Stimulated activated naive CD8-positive, alpha-beta T cell treated with anti-CD3 and anti-CD28 coated beads, Interleukin-15, Interleukin-2, amounts not matched to agents 100 ng/mL and 50 ng/mL, for 24 hours (primary cell): ENCODE measurements around the gene KCNMB4.
A peak's percentile ranks its signal among the peaks of the same experiment; 100 is the strongest.
"Not testable (repeated sequence)": the region's sequence is repeated elsewhere in the genome, so short reads cannot be mapped to it uniquely, and the experiment has no call there.

Experiments
- H3K27ac Mint-ChIP-seq: one replicate; pipeline ENCODE4 v1.8.0; 2021; ENCODE audit warnings: mild to moderate bottlenecking, mixed read lengths
- H3K27me3 Mint-ChIP-seq: one replicate; pipeline ENCODE4 v1.8.0; 2021; ENCODE audit warnings: mixed read lengths
- H3K36me3 Mint-ChIP-seq: one replicate; pipeline ENCODE4 v1.8.0; 2021; ENCODE audit warnings: low read depth, mixed read lengths
- H3K4me1 Mint-ChIP-seq: one replicate; pipeline ENCODE4 v1.8.0; 2021; ENCODE audit warnings: low read depth, mixed read lengths
- H3K4me3 Mint-ChIP-seq: one replicate; pipeline ENCODE4 v1.8.0; 2021; ENCODE audit warnings: mild to moderate bottlenecking, mixed read lengths
- H3K9me3 Mint-ChIP-seq: one replicate; pipeline ENCODE4 v1.8.0; 2021; ENCODE audit warnings: mixed read lengths

The KCNMB4 gene

GRCh38 chr12:70359458-70360197 is 6.5 kb upstream of the KCNMB4 start:
- Mint-ChIP-seq H3K27me3 (peaks cover 6% of the 10 kb centered on the region), H3K27ac (no peak overlapping the region), H3K9me3 (no peaks in the 10 kb centered on the region), H3K36me3 (peaks cover 6% of the 10 kb centered on the region), H3K4me1 (peaks cover 3% of the 10 kb centered on the region), H3K4me3 (no peak overlapping the region)

- Mint-ChIP-seq H3K36me3 (no peaks in the 10 kb centered on the region), H3K27me3 (peaks cover 12% of the 10 kb centered on the region), H3K4me3 (no peak overlapping the region), H3K4me1 (peaks cover 7% of the 10 kb centered on the region), H3K9me3 (no peaks in the 10 kb centered on the region), H3K27ac (no peak overlapping the region)
Measured at GRCh38 chr12:70360218-70360617, 5.9 kb upstream of the KCNMB4 start.

DNA sequence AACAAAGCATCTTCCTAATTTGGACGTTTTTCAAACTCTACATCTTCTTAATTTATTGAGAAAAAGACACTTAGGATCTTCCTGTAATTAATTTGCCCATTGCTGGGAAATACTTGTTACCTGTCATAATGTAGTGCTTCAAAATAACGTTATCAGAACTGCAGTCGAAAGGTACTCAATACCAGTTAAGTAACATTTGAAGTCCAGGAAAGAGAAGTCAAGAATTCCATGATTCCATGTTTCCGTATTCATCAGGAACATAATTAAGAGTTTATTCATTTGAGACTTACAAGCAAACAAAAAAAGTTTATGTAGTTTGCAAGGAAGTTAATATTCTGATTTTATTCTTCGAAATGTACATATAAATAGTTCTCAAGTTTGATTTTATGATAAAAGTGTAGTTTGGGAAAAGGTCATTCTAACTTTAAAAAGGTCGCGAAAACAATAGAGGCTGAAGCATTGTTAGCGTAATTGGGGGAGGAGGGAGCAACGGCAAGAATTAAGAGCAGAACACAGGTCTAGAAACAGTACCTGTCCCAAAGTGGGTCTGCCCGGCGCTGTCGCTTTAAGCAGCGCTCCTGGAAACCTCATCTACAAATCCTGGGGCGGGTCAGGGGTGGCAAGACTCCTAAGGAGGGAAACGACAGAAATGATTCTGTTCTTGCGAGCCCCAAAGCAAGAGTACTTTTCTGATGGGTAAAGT is 1.2 kb upstream of the KCNMB4 start:
- peak overlapping the region; percentile 73 for H3K4me3 Mint-ChIP-seq
- peaks cover 21% of the 10 kb centered on the region for H3K27me3 Mint-ChIP-seq
- no peak overlapping the region for H3K27ac Mint-ChIP-seq

DNA sequence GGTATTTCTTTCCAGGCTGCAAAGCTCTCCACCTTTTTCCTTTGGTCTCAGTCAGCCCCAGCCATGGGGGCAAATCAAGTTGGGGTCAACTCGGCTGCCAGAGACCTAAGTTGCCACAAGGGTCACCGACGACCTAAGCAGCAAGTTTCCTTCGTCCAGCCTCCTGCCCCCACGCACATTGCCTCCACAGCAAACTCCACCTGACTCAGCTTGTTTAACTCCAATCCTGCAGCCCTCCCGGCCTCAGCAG is 767 bp upstream of the KCNMB4 start:
- Mint-ChIP-seq H3K4me3 (peak overlapping the region; percentile 73), H3K27me3 (peaks cover 21% of the 10 kb centered on the region), H3K36me3 (no peaks in the 10 kb centered on the region), H3K27ac (no peak overlapping the region), H3K4me1 (peaks cover 18% of the 10 kb centered on the region), H3K9me3 (no peaks in the 10 kb centered on the region)

More for the DNA sequence above, 1.2 kb upstream of the KCNMB4 start:
- peaks cover 18% of the 10 kb centered on the region for H3K4me1 Mint-ChIP-seq
- H3K9me3 Mint-ChIP-seq = no peaks in the 10 kb centered on the region
- no peaks in the 10 kb centered on the region for H3K36me3 Mint-ChIP-seq

DNA sequence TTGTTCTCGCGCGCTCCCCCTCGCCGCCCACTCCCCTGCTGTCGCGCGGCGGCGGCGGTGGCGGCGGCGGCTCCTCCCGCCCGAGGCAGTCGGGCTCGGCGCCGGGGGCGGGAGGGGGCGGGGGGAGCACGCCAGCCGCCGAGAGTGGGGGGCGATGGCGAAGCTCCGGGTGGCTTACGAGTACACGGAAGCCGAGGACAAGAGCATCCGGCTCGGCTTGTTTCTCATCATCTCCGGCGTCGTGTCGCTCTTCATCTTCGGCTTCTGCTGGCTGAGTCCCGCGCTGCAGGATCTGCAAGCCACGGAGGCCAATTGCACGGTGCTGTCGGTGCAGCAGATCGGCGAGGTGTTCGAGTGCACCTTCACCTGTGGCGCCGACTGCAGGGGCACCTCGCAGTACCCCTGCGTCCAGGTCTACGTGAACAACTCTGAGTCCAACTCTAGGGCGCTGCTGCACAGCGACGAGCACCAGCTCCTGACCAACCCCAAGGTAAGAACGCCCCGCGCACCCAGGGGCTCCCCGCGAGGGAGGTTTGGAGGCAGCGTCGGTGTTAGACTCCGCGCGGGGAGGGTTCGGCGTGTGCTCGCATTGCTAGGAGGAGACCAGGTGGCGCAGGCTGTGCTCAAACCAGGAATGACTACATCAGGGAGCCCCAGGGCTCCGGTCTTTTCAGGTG is 629 bp downstream of the KCNMB4 start:
- H3K27ac Mint-ChIP-seq = peak overlapping the region; percentile 45
- H3K27me3 Mint-ChIP-seq = peaks cover 21% of the 10 kb centered on the region
- H3K4me3 Mint-ChIP-seq = peak overlapping the region; percentile 91
- no peaks in the 10 kb centered on the region for H3K36me3 Mint-ChIP-seq
- H3K4me1 Mint-ChIP-seq = peaks cover 18% of the 10 kb centered on the region
- H3K9me3 Mint-ChIP-seq = no peaks in the 10 kb centered on the region

DNA sequence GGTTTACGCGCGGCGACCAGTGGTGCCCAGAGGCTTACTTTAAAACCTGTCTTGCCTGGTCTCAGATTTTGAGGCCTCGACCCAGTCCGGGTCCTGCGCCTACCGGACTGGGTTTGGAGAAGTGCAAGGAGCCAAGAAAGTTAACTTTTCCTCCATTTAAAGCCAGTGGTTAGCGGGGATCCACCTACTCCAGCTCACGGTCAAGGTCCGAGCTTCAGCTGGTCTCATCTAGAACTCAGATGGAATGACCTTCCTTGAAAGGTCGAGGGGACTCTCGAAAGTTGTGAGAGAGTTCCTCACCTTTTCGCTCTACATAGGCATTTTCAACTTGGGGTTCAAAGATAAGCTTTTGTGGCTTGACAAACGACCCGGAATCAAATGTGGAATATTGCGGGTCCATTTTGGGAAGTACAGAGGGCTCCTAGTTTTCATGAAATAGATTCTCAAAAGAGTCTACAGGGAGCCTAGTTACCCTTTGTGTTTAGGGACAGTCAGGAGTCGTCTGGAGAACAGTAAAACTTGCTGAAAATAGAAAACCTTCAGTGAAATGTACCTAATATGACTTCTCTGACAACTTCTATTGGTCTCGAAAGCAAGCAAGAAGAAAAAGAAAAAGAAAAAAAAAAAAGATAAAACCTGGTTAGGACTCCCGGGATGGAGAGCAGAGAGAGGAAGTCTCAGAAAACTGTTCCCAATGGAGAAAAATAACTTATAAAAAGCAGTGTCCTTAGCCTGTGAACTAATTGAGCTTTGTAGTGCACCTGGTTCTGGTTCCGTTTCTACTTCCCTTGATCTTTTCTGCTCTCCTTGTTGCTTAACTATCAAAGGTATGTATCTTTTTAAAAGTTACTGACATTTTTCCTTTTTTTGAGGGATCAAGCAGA is 1.4 kb downstream of the KCNMB4 start:
- H3K4me3 Mint-ChIP-seq = peak overlapping the region; percentile 91
- H3K9me3 Mint-ChIP-seq = no peaks in the 10 kb centered on the region
- H3K27ac Mint-ChIP-seq = no peak overlapping the region
- H3K27me3 Mint-ChIP-seq = peaks cover 21% of the 10 kb centered on the region
- H3K4me1 Mint-ChIP-seq = peaks cover 18% of the 10 kb centered on the region
- no peaks in the 10 kb centered on the region for H3K36me3 Mint-ChIP-seq

- no peaks in the 10 kb centered on the region for H3K27me3 Mint-ChIP-seq
- peaks cover 1% of the 10 kb centered on the region for H3K4me1 Mint-ChIP-seq
- no peak overlapping the region for H3K27ac Mint-ChIP-seq
- H3K9me3 Mint-ChIP-seq = no peaks in the 10 kb centered on the region
- no peaks in the 10 kb centered on the region for H3K36me3 Mint-ChIP-seq
- no peak overlapping the region for H3K4me3 Mint-ChIP-seq
Measured at GRCh38 chr12:70372881-70373280, 6.8 kb downstream of the KCNMB4 start.

GRCh38 chr12:70379846-70380245 is 13.8 kb downstream of the KCNMB4 start:
- Mint-ChIP-seq H3K27me3 (no peaks in the 10 kb centered on the region), H3K4me3 (no peak overlapping the region), H3K27ac (no peak overlapping the region), H3K36me3 (no peaks in the 10 kb centered on the region), H3K9me3 (peaks cover 3% of the 10 kb centered on the region), H3K4me1 (peaks cover 6% of the 10 kb centered on the region)

DNA sequence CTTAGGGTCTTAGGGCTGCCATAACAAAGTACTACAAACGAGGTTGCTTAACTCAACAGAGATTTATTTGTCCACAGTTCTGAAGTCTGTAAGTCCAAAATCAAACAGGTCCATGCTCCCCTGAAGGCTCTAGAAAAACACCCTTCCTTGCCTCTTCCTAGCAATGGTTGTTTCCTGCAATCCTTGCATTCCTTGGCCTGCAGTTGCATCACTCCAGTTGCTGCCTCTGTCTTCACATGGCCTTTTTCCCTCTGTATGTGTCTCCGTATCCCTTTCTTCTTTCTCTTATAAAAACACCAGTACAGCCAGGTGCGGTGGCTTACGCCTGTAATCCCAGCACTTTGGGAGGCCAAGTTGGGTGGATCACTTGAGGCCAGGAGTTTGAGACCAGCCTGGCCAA is 17.4 kb downstream of the KCNMB4 start:
- H3K9me3 Mint-ChIP-seq = peaks cover 8% of the 10 kb centered on the region
- H3K36me3 Mint-ChIP-seq = no peaks in the 10 kb centered on the region
- peaks cover 6% of the 10 kb centered on the region for H3K4me1 Mint-ChIP-seq
- H3K27me3 Mint-ChIP-seq = no peaks in the 10 kb centered on the region
- H3K4me3 Mint-ChIP-seq = no peak overlapping the region
- H3K27ac Mint-ChIP-seq = no peak overlapping the region

- no peaks in the 10 kb centered on the region for H3K36me3 Mint-ChIP-seq
- H3K27me3 Mint-ChIP-seq = no peaks in the 10 kb centered on the region
- H3K4me3 Mint-ChIP-seq = no peak overlapping the region
- H3K9me3 Mint-ChIP-seq = peaks cover 8% of the 10 kb centered on the region
- H3K4me1 Mint-ChIP-seq = peaks cover 6% of the 10 kb centered on the region
- no peak overlapping the region for H3K27ac Mint-ChIP-seq
Measured at GRCh38 chr12:70383886-70384285, 17.8 kb downstream of the KCNMB4 start.

DNA sequence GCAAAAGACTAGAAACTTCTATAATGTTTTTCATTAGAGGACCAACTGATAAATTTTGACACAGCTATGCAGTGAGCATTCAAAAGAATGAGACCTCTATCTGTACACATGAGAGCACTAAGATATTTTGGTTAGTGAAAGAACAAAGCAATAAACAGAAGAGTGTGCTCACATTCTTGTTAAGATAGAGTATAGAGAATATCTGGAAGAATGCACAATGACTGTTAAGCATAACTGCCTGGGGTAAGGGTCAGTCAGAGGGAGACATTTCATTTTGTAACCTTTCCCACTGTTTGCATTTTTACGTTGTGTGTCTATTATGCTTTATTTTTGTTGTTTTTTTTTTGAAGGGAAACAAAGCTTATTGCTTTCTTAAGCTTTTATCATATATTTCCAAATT is 20.7 kb downstream of the KCNMB4 start:
- no peak overlapping the region for H3K27ac Mint-ChIP-seq
- H3K36me3 Mint-ChIP-seq = peaks cover 3% of the 10 kb centered on the region
- H3K27me3 Mint-ChIP-seq = no peaks in the 10 kb centered on the region
- no peak overlapping the region for H3K4me3 Mint-ChIP-seq
- no peaks in the 10 kb centered on the region for H3K4me1 Mint-ChIP-seq
- H3K9me3 Mint-ChIP-seq = peaks cover 13% of the 10 kb centered on the region

GRCh38 chr12:70389678-70390077 is 23.6 kb downstream of the KCNMB4 start:
- Mint-ChIP-seq H3K4me3 (no peak overlapping the region), H3K36me3 (peaks cover 3% of the 10 kb centered on the region), H3K27ac (no peak overlapping the region), H3K27me3 (no peaks in the 10 kb centered on the region), H3K4me1 (no peaks in the 10 kb centered on the region), H3K9me3 (peaks cover 13% of the 10 kb centered on the region)

- H3K27ac Mint-ChIP-seq, H3K27me3 Mint-ChIP-seq, H3K4me3 Mint-ChIP-seq, H3K4me1 Mint-ChIP-seq, H3K36me3 Mint-ChIP-seq: not testable (repeated sequence)
- H3K9me3 Mint-ChIP-seq = peaks cover 13% of the 10 kb centered on the region
Measured at GRCh38 chr12:70392631-70393030, 26.5 kb downstream of the KCNMB4 start.

DNA sequence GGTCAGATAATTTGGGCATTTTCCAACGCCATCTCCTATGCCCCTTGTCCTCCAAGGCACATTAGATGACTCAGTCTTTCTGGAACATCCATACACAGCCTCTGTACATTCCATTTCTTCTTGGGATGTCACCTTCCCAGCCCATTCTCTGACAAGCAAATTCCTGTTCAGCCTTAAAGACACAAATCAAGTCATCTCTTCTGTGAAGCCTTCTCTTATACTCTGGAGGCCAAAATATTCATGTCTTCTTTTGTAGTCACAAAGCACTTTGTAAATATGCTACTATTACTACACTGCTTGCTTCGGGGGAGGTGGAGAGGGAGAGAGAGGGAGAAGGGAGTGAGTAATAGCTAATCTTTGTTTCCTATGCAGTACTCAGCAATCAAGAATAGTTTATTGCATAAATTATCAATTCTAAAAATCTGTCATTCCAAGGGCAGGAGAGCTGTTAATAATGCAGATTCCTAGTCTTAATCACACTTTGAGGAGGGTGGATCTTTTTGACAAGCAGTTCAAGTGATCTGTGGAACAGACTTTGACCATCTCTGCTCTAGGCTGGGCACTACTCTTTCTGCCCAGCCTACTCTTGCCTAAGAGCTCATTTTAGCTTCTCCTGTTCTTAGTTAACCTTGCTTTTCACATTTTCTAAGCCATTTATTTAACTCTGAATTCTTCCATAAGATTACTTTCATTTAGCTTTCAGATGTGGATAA is 27.9 kb downstream of the KCNMB4 start:
- H3K27me3 Mint-ChIP-seq = no peaks in the 10 kb centered on the region
- peaks cover 3% of the 10 kb centered on the region for H3K36me3 Mint-ChIP-seq
- no peaks in the 10 kb centered on the region for H3K4me1 Mint-ChIP-seq
- H3K4me3 Mint-ChIP-seq = no peak overlapping the region
- peaks cover 9% of the 10 kb centered on the region for H3K9me3 Mint-ChIP-seq
- H3K27ac Mint-ChIP-seq = no peak overlapping the region
